Measurements from ENCODE around the gene EVL.
"Not testable (repeated sequence)": the region's sequence is repeated elsewhere in the genome, so short reads cannot be mapped to it uniquely, and the experiment has no call there.

The EVL gene

GRCh38 chr14:100155756-100156616, 90.8 kb downstream of the EVL start:
- no peak for DNase-seq
- H3K4me3 Mint-ChIP-seq = no peak overlapping the region

GRCh38 chr14:100156776-100157175, 91.6 kb downstream of the EVL start:
- Mint-ChIP-seq H3K9me3 (peaks cover 5 to 10% of the 10 kb centered on the region in 2 donors), H3K27me3 (peaks cover 47% of the 10 kb centered on the region), H3K27ac (no peak overlapping the region), H3K4me1 (no peaks in the 10 kb centered on the region), H3K4me3 (no peak overlapping the region)
- DNase-seq (no peak), ATAC-seq (no peak)

More at GRCh38 chr14:100155756-100156616, 90.8 kb downstream of the EVL start:
- Mint-ChIP-seq H3K27ac (peak overlapping the region in 1 of 2 donors; percentile 12), H3K9me3 (peaks cover 5 to 10% of the 10 kb centered on the region in 2 donors), H3K27me3 (peaks cover 45% of the 10 kb centered on the region), H3K4me1 (no peaks in the 10 kb centered on the region)
- ATAC-seq = no peak

DNA sequence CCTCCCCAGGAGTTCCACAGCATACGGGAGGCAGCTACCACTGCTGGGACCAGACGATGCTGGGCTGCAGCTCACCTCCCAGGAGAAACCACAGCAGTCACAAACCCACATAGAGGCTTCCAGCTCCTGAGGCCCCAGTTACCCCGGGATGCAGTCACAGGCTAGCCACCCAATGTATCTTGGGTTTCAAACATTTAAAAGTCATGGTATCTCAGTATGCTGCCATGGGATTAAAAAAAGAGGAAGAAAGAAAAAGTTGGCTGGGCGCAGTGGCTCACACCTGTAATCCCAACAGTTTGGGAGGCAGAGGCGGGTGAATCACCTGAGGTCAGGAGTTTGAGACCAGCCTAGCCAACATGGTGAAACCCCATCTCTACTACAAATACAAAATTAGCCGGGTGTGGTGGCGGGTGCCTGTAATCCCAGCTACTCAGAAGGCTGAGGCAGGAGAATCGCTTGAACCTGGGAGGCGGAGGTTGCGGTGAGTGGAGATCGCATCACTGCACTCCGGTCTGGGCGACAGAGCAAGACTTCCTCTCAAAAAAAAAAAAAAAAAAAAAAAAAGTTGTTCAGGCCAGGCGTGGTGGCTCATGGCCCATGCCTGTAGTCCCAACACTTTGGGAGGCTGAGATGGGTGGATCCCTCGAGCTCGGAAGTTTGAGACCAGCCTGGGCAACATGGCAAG, 92.5 kb downstream of the EVL start:
- H3K9me3 Mint-ChIP-seq = peaks cover 5 to 10% of the 10 kb centered on the region in 2 donors
- H3K27ac Mint-ChIP-seq, DNase-seq, H3K4me1 Mint-ChIP-seq, ATAC-seq: not testable (repeated sequence)
- peaks cover 47% of the 10 kb centered on the region for H3K27me3 Mint-ChIP-seq
- H3K4me3 Mint-ChIP-seq = peak overlapping the region; percentile 26 to 46

DNA sequence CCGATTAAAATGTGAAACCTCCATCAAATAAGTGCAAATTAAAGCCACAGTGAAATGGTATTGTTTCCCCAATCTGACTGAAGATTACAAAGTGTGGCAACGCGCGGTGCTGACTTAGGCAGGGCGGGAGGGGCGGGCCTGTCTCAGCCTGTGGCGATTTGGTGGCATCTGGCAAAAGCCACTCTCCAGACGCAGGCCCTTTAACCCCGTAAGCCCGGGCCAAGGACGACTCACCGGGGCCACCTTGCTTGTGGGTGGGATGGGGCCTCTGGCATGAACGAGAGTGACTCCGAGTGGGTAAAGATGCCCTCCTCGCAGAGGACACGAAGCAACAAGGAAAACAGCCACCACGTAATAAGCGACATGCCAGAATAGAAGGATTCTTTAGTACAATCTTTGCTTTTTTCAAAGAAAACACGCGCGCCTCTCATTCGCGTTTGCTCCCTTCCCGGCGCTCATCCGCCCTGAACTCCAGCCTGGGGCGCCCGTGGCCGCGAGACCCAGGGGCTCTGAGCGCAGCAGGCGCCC, 93.4 kb downstream of the EVL start:
- no peak for ATAC-seq
- H3K27me3 Mint-ChIP-seq = peaks cover 47% of the 10 kb centered on the region
- no peak for DNase-seq
- no peaks in the 10 kb centered on the region for H3K4me1 Mint-ChIP-seq
- H3K4me3 Mint-ChIP-seq = peak overlapping the region; percentile 53 to 91
- no peak overlapping the region for H3K27ac Mint-ChIP-seq
- peaks cover 5 to 10% of the 10 kb centered on the region in 2 donors for H3K9me3 Mint-ChIP-seq

GRCh38 chr14:100159094-100159864, 94.1 kb downstream of the EVL start, which contains the start of gene DEGS2:
Gene DEGS2, minus strand, starts transcription at chr14:100159645. Its CDS starts 58 bp downstream, at chr14:100159587.
- no peak within 1 kb of the TSS for H3K27ac Mint-ChIP-seq
- no peaks in the 10 kb centered on the region for H3K4me1 Mint-ChIP-seq
- peaks cover 47% of the 10 kb centered on the region for H3K27me3 Mint-ChIP-seq
- DNase-seq (peak; percentile 35 to 58), ATAC-seq (peak; percentile 83)
- H3K9me3 Mint-ChIP-seq = peaks cover 5 to 10% of the 10 kb centered on the region in 2 donors
- peak within 1 kb of the TSS; percentile 79 to 91 for H3K4me3 Mint-ChIP-seq

DNA sequence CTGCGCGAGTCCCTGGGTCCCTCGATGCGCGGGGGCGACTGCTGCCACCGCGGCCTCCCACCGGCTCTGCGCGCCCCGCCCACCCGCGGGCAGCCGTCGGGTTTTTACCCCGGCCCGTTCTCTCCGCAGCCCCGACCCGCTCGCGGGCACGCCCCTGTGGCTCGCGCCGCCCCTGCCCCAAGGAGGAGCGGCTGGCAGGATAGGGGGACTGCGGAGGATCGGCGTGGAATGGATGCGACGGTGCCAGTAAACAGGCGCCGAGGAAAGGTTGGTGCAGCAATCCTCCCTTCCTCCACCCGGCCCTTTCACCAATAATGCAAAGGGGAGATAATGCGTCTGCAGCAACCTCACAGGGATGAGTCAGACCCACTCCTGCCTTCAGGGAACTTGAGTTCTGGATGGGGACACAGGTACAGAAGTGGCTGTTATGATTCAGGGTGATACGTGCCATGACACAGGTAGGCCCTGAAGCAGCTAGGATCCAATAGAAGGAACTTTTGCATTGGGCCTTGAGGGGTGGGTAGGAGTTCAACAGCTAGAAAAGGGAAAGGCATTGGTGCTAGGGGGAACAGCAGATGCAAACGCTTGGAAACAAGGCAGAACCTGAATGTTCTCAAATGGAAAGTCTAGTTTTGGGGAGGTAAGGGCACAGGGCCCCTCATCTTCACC, 94.8 kb downstream of the EVL start:
- no peak for DNase-seq
- H3K4me1 Mint-ChIP-seq = no peaks in the 10 kb centered on the region
- H3K9me3 Mint-ChIP-seq = peaks cover 2 to 5% of the 10 kb centered on the region in 2 donors
- ATAC-seq = peak; percentile 50
- peaks cover 49% of the 10 kb centered on the region for H3K27me3 Mint-ChIP-seq
- no peak overlapping the region for H3K27ac Mint-ChIP-seq
- H3K4me3 Mint-ChIP-seq = peak overlapping the region; percentile 42 to 91

- Mint-ChIP-seq H3K9me3 (peaks cover 0 to under 1% of the 10 kb centered on the region in 2 donors), H3K27me3 (peaks cover 54% of the 10 kb centered on the region), H3K4me3 (no peak overlapping the region), H3K27ac (no peak overlapping the region), H3K4me1 (no peaks in the 10 kb centered on the region)
- no peak for DNase-seq
- ATAC-seq = no peak
These were observed 95.3 kb downstream of the EVL start for GRCh38 chr14:100160534-100160916.

DNA sequence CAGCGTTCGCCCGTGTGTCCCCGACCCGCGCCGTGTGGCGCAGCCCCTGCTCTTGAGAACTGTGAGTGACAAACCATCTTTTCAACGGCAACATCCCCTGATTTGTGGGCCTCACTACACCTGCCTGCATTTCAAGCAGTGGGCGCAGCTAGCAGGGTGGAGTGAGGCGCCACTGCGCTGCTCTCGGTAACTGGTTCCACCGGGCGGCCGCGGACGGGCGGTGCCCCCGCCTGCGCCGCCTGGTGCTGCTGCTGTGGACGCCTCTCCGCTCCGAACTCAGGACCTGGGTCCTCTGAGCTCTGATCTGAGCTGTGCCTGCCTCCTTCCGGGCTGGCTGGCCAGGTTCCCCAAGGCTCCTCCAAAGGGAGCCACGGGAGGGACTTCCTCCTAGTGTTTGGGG, 100.2 kb downstream of the EVL start:
- H3K4me3 Mint-ChIP-seq = peak overlapping the region in 1 of 2 donors; percentile 68
- DNase-seq (no peak), ATAC-seq (peak; percentile 2)
- H3K27ac Mint-ChIP-seq = no peak overlapping the region
- H3K4me1 Mint-ChIP-seq = peaks cover 10% of the 10 kb centered on the region
- no peaks in the 10 kb centered on the region for H3K9me3 Mint-ChIP-seq
- peaks cover 25% of the 10 kb centered on the region for H3K27me3 Mint-ChIP-seq

- peak overlapping the region; percentile 88 to 96 for H3K4me3 Mint-ChIP-seq
- H3K27me3 Mint-ChIP-seq = peaks cover 25% of the 10 kb centered on the region
- H3K27ac Mint-ChIP-seq = peak overlapping the region; percentile 80 to 88
- DNase-seq (no peak), ATAC-seq (peak; percentile 55)
- peaks cover 10% of the 10 kb centered on the region for H3K4me1 Mint-ChIP-seq
- H3K9me3 Mint-ChIP-seq = no peaks in the 10 kb centered on the region
These were observed 100.7 kb downstream of the EVL start for GRCh38 chr14:100165831-100166440.

DNA sequence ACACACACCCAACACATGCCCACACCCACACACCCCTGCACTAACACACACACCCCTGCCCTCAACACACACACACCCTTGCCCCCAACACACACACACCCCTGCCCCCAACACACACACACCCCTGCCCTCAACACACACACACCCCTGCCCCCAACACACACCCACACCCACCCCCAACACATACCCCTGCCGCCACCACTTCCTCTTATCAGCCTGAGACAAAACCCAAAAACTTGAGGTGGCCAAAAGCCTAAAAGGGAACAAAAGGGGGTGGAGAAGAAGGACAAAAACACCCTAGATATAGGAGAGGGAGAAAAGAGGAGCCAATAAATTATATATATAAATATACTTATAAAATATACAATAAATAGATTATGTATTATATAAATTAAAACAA, 103.3 kb downstream of the EVL start:
- Mint-ChIP-seq H3K27ac (no peak overlapping the region), H3K9me3 (no peaks in the 10 kb centered on the region)
- ATAC-seq = no peak

GRCh38 chr14:100170880-100171279, 105.7 kb downstream of the EVL start:
- H3K27ac Mint-ChIP-seq = no peak overlapping the region
- peaks cover 10% of the 10 kb centered on the region for H3K4me1 Mint-ChIP-seq
- H3K4me3 Mint-ChIP-seq = no peak overlapping the region
- H3K9me3 Mint-ChIP-seq = no peaks in the 10 kb centered on the region
- ATAC-seq (no peak), DNase-seq (no peak)
- H3K27me3 Mint-ChIP-seq = peaks cover 24% of the 10 kb centered on the region

More for the DNA sequence above, 103.3 kb downstream of the EVL start:
- Mint-ChIP-seq H3K4me3 (no peak overlapping the region), H3K27me3 (peaks cover 31% of the 10 kb centered on the region), H3K4me1 (peaks cover 10% of the 10 kb centered on the region)
- DNase-seq = no peak

- no peaks in the 10 kb centered on the region for H3K4me1 Mint-ChIP-seq
- ATAC-seq = no peak
These were observed 107.6 kb downstream of the EVL start for GRCh38 chr14:100172811-100173210.

GRCh38 chr14:100173353-100173752, 108.1 kb downstream of the EVL start:
- peaks cover 17% of the 10 kb centered on the region for H3K27me3 Mint-ChIP-seq
- DNase-seq (no peak), ATAC-seq (no peak)
- no peaks in the 10 kb centered on the region for H3K4me1 Mint-ChIP-seq
- H3K27ac Mint-ChIP-seq = no peak overlapping the region
- H3K9me3 Mint-ChIP-seq = no peaks in the 10 kb centered on the region
- no peak overlapping the region for H3K4me3 Mint-ChIP-seq

More at GRCh38 chr14:100172811-100173210, 107.6 kb downstream of the EVL start:
- Mint-ChIP-seq H3K27me3 (peaks cover 17% of the 10 kb centered on the region), H3K27ac (no peak overlapping the region), H3K9me3 (no peaks in the 10 kb centered on the region), H3K4me3 (no peak overlapping the region)
- no peak for DNase-seq

DNA sequence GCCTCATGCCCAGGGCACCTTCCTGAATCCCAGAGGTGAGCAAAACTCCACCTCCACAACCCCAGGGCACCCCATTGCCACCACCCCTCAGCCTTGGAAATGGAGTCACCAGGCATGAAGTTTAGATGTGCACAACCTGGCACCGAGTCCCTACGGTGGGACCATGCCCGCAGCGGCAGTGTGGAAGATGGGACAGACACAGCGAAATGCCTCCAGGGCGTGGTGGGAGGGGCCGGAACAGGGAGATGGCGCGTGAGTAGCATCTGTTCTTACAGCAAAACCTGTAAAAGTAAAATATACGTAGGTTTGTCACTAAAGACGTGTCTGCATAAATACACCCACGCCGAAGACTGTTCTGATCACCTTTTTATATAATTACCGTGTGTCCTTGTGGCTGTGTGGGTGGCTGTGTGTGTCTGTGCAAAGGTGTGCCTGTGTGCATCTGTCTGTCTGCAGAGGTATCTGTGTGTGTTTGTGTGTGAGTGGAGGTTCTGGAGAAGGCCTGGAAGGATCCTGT, 111.6 kb downstream of the EVL start:
- no peaks in the 10 kb centered on the region for H3K9me3 Mint-ChIP-seq
- no peak overlapping the region for H3K27ac Mint-ChIP-seq
- no peak overlapping the region for H3K4me3 Mint-ChIP-seq
- peaks cover 9% of the 10 kb centered on the region for H3K27me3 Mint-ChIP-seq
- no peak for ATAC-seq
- no peak for DNase-seq
- H3K4me1 Mint-ChIP-seq = no peaks in the 10 kb centered on the region
